Activated T-helper 1 cell treated with anti-CD3 and anti-CD28 coated beads, Interleukin-2, amount 50 U/mL, for 16 hours (primary cell): Measurements from ENCODE around the gene SRF.
A peak's percentile ranks its signal among the peaks of the same experiment; 100 is the strongest.

Experiments used
- DNase-seq, 2 donors: peaks; one replicate each; pipeline ENCODE4 v3.0.0-alpha.2; 2020; ENCODE audit warnings: low read depth in 1 of 2, low spot score in 1 of 2

Gene SRF

GRCh38 chr6:43215066-43215465, 44.0 kb downstream of the SRF start:
- no peak for DNase-seq

DNA sequence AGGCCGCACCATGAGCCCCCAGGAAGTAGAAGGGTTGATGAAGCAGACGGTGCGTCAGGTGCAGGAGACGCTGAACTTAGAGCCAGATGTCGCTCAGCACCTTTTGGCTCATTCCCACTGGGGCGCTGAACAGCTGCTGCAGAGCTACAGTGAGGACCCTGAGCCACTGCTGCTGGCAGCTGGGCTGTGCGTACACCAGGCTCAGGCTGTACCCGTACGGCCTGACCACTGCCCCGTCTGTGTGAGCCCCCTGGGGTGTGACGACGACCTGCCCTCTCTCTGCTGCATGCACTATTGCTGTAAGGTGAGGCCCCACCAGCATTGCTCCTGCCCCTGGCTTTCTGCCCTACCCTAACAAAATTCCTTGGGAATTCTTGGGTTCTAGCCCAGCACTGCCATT, 45.1 kb downstream of the SRF start:
- DNase-seq, result no peak

DNA sequence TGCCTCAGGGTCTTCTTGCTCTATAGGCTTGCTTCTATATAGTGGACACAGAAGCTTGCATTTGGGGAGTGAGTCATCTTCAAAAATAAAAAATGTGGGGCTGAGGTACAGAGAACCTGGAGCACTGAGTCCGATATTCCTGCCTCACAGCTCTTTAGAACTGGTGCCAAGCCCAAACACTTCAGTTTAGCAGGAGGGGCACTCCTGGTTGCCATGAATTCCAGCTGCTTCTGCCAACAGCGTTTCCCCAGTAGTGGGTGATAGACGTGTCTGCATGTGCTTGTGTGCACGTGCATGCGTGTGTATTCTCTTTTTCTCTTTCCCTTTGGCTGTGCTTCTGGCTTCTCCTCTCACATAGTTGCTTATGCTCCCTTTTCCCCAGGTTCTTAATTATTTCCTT, 46.3 kb downstream of the SRF start:
- no peak for DNase-seq

DNA sequence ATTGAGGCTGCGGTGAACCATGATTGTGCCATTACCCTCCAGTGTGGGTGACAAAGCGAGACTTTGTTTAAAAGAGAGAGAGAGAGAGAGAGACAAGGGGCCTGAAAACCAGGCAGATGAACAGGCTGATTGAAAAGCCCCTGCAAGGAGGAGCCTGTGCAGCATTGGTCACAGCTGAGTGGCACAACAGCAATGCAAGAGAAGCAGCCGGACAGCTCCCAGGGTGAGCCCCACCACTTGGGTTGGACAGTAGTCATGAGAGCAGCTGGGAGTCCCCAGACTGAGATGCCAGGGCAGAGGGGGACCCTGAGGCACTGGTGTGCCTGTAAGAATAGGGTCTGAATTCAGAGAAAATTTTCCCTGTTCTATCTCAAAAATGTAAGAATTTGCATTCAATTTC, 48.0 kb downstream of the SRF start:
- no peak for DNase-seq

- no peak for DNase-seq
These were observed 48.7 kb downstream of the SRF start for GRCh38 chr6:43219814-43220213.

- DNase-seq, result no peak
These were observed 49.4 kb downstream of the SRF start for GRCh38 chr6:43220439-43220951.

GRCh38 chr6:43221046-43221972, 50.2 kb downstream of the SRF start:
- no peak for DNase-seq

DNA sequence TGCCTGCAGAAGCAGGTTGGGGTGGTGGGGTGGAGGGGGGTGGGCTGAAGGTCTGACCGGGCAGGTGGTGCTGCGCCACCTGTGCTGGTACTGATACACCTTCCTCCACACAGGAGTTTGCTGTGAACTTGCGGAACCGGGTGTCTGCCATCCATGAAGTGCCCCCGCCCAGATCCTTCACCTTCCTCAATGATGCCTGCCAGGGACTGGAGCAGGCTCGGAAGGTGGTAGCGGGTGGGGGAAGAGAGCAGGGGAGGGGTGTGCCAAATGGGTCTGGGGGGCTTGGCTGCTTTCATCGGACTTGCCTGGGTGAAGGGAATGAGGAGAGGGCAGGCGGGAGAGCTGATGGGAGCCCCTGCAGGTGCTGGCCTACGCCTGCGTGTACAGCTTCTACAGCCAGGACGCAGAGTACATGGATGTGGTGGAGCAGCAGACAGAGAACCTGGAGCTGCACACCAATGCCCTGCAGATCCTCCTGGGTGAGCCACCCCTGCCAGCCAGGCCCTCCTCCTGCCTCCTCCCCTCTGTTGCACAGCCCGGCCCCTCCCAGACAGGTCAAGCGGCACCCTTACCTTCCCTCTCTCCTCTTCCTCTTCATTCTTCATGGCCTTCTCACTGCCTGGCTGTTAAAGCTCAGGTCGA, 51.5 kb downstream of the SRF start:
- no peak for DNase-seq

GRCh38 chr6:43223175-43223574, 52.1 kb downstream of the SRF start:
- DNase-seq, result no peak

DNA sequence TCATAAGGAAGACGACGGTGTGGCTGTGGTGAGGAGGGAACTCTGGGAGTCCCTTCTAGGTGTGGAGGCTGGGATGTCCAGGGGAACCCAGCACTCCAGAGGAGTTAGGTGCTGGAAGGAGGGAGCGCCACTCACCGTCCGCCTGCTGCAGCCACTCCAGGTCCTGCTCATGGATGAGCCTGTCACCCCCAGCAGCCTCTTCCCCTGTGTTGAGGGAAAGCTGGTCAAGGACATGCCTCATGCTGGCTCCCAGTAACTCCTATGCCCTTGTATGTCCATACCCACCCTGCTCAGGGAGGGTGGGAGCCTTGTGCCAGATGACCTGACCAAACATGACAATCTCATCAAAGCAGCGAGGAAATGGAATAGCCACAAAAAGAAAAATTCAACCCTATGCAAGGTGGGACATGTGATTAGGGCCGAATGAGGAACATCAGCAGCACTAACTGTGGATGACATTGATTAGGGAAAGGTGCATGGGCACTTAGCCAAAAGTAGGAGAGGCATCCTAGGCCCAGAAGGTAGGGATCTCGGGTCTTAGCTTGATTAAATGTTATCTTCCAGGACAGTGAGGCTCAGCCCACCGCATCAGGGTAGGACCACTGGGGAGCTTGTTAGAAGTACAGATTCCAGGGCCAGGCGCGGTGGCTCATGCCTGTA, 55.3 kb downstream of the SRF start:
- no peak for DNase-seq

GRCh38 chr6:43228951-43229802, 58.1 kb downstream of the SRF start, which contains the start of gene DNPH1:
Gene DNPH1 (minus strand): TSS chr6:43229481. CDS start chr6:43229456, 25 bp downstream.
- peak; percentile 61 to 77 for DNase-seq

DNA sequence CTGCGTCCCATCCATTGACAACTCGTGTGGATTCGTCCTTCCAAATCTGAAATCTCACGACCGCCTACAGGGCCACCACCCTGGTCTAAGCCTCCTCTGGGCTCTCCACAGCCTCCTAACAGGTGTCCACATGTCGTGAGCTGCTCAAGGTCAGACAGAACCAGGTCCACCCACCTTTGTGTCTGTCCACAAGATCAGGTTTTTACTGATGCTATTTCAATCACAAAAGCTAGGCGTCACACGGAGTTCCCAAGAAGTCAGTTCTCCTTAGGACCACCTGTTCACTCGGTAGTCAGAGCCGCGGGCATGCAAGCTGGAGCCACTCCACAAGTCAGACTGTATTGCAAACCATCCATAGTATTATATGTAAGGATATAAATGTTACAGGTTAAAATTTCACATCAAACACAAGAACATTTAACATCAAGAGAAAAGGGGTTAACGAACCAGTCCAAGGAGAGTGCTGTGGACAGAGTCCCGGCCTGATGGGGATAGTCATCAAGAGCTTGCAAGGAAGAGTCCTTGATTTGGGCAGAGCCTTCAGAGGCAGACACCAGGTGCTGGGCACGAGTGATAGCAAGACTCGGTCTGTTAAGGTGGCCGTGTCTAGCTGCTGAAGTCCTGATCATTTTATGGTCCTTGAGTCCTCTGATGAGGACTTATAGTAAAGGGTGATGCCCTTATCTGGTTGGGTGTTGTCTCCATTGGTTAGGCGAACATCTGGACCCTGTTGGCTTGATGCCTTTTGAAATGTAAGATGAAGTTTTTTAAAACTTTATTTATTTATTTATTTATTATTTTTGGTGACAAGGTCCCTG, 58.9 kb downstream of the SRF start:
- DNase-seq, result no peak

GRCh38 chr6:43231053-43231452, 60.0 kb downstream of the SRF start:
- DNase-seq, result no peak
